GM23338 (cell line): ENCODE results near the gene FRMD4A. TPM values are rescaled to one million over a fixed set of nuclear protein-coding genes. Genes with fewer than 3 reads are reported as not detected.

Source experiments
- ATAC-seq: fragments of 200-7000 bp; cut with Tn5 transposase; 3 replicates; pipeline ENCODE4 v1.9.1; 2020
- DNase-seq: peaks from one replicate; pipeline ENCODE4 v3.0.0-alpha.2; 2015; ENCODE audit warnings: low spot score
- H2AFZ ChIP-seq: fragments of 200-600 bp; sonication (generic); 2 replicates; pipeline ENCODE4 v1.8.0; 2016; ENCODE audit warnings: antibody characterized with exemption, mild to moderate bottlenecking, moderate library complexity
- H3F3A ChIP-seq: fragments of 200-600 bp; sonication (generic); replicated peaks from 2 replicates; pipeline ENCODE4 v1.8.0; 2017; ENCODE audit warnings: antibody characterized with exemption, mixed run types, low read depth
- H3K27ac ChIP-seq: fragments of 200-600 bp; sonication (generic); 2 replicates; pipeline ENCODE4 v1.6.1; 2016; ENCODE audit warnings: low read depth
- H3K27me3 ChIP-seq: fragments of 200-600 bp; sonication (generic); 2 replicates; pipeline ENCODE4 v1.8.0; 2016; ENCODE audit warnings: mild to moderate bottlenecking, mixed run types, moderate library complexity; ENCODE audit not compliant: insufficient read depth
- H3K36me3 ChIP-seq: fragments of 200-600 bp; sonication (generic); 2 replicates; pipeline ENCODE4 v1.8.0; 2016; ENCODE audit warnings: mild to moderate bottlenecking; ENCODE audit not compliant: insufficient read depth
- H3K4me1 ChIP-seq: fragments of 200-600 bp; sonication (generic); 2 replicates; pipeline ENCODE4 v1.8.0; 2016; ENCODE audit warnings: mild to moderate bottlenecking, moderate library complexity; ENCODE audit not compliant: insufficient read depth
- H3K4me2 ChIP-seq: fragments of 200-600 bp; sonication (generic); 2 replicates; pipeline ENCODE4 v1.7.1; 2017; ENCODE audit warnings: mixed run types
- H3K4me3 ChIP-seq: fragments of 200-600 bp; sonication (generic); 2 replicates; pipeline ENCODE4 v1.6.1; 2016; ENCODE audit warnings: mixed run types
- H3K79me2 ChIP-seq: fragments of 200-600 bp; sonication (generic); replicated peaks from 2 replicates; pipeline ENCODE4 v1.8.0; 2017; ENCODE audit warnings: mild to moderate bottlenecking; ENCODE audit not compliant: insufficient read depth
- H3K9me2 ChIP-seq: fragments of 200-600 bp; sonication (generic); 2 replicates; pipeline ENCODE4 v1.8.0; 2017; ENCODE audit not compliant: insufficient read depth
- H4K20me1 ChIP-seq: fragments of 200-600 bp; sonication (generic); replicated peaks from 2 replicates; pipeline ENCODE4 v1.8.0; 2017; ENCODE audit warnings: mild to moderate bottlenecking; ENCODE audit not compliant: insufficient read depth
- H3K27ac Mint-ChIP-seq: 2 replicates; pipeline ENCODE4 v1.8.0; 2020; ENCODE audit warnings: inconsistent platforms, mild to moderate bottlenecking, moderate library complexity, mixed read lengths
- H3K27me3 Mint-ChIP-seq: 3 replicates; pipeline ENCODE4 v1.8.0; 2022; ENCODE audit warnings: low read depth, mild to moderate bottlenecking, moderate library complexity, mixed read lengths, inconsistent platforms; ENCODE audit not compliant: insufficient read depth, poor library complexity
- H3K36me3 Mint-ChIP-seq: 3 replicates; pipeline ENCODE4 v1.8.0; 2021; ENCODE audit warnings: low read depth, mild to moderate bottlenecking, inconsistent platforms, moderate library complexity, mixed read lengths
- H3K4me1 Mint-ChIP-seq: 3 replicates; pipeline ENCODE4 v1.8.0; 2020; ENCODE audit warnings: mild to moderate bottlenecking, inconsistent platforms, mixed read lengths
- H3K4me3 Mint-ChIP-seq: 3 replicates; pipeline ENCODE4 v1.8.0; 2021; ENCODE audit warnings: moderate library complexity, mild to moderate bottlenecking, inconsistent platforms, mixed read lengths
- H3K9me3 Mint-ChIP-seq: 3 replicates; pipeline ENCODE4 v1.8.0; 2020; ENCODE audit warnings: moderate library complexity, mild to moderate bottlenecking, inconsistent platforms, mixed read lengths
- CREB1 ChIP-seq: fragments of 250-450 bp; sonication (Bioruptor Pico); IDR thresholded peaks from 2 replicates; pipeline ENCODE4 v1.5.0; 2020; ENCODE audit warnings: low read depth, mild to moderate bottlenecking, moderate library complexity
- CTCF ChIP-seq, 2 experiments: fragments of 200-600 bp in 1 of 2; sonication (generic) in 1 of 2; conservative IDR thresholded peaks; 2 replicates each; pipeline versions ENCODE4 v1.5.1 to v1.6.1; 2016 to 2017; ENCODE audit warnings: antibody characterized with exemption in 2 of 2, low read depth in 2 of 2, mild to moderate bottlenecking in 2 of 2, moderate library complexity in 1 of 2
- EZH2 ChIP-seq: fragments of 200-600 bp; sonication (generic); IDR thresholded peaks from one replicate; pipeline ENCODE4 v1.8.0; 2017; ENCODE audit warnings: antibody characterized with exemption, mild to moderate bottlenecking, low read depth; ENCODE audit not compliant: unreplicated experiment
- JUNB ChIP-seq: IDR thresholded peaks from one replicate; pipeline ENCODE4 v1.6.1; 2016; ENCODE audit warnings: antibody characterized with exemption; ENCODE audit not compliant: unreplicated experiment
- NANOG ChIP-seq: IDR thresholded peaks from 2 replicates; pipeline ENCODE4 v1.6.1; 2016; ENCODE audit warnings: antibody characterized with exemption, borderline replicate concordance
- STAT1 ChIP-seq: IDR thresholded peaks from one replicate; pipeline ENCODE4 v1.6.1; 2016; ENCODE audit warnings: antibody characterized with exemption; ENCODE audit not compliant: unreplicated experiment
- ZNF114 ChIP-seq: fragments of 250-450 bp; sonication (Bioruptor Pico); IDR thresholded peaks from 2 replicates; pipeline ENCODE4 v1.5.0; 2020; ENCODE audit warnings: mild to moderate bottlenecking, moderate library complexity
- ZNF331 ChIP-seq: fragments of 250-450 bp; sonication (Bioruptor Pico); IDR thresholded peaks from 2 replicates; pipeline ENCODE4 v1.5.0; 2020; ENCODE audit warnings: low read depth, mild to moderate bottlenecking, moderate library complexity
- polyA plus RNA-seq: library from polyadenylated mRNA; unstranded; fragments of >200 nt; fragmentation: Nextera tagmentation; extraction: Ambion mirVana; gene quantifications from 2 replicates; pipeline ENCODE4 v1.2.1, GENCODE V29; 2016
- total RNA-seq: library from RNA; depleted of rRNA; stranded (reverse); fragments of >200 nt; shearing (Covaris generic); gene quantifications from 2 replicates; pipeline ENCODE4 v1.2.3, GENCODE V29; 2014
- TF ChIP-seq, protein P1 (sequence below): fragments of 250-450 bp; sonication (Bioruptor Pico); IDR thresholded peaks from 2 replicates; pipeline ENCODE4 v1.5.0; 2020; ENCODE audit warnings: mild to moderate bottlenecking, moderate library complexity
- TF ChIP-seq, protein P2 (sequence below): IDR thresholded peaks from 2 replicates; pipeline ENCODE4 v1.6.1; 2016; ENCODE audit warnings: antibody characterized with exemption
- TF ChIP-seq, protein P3 (sequence below): IDR thresholded peaks from one replicate; pipeline ENCODE4 v1.6.1; 2018; ENCODE audit warnings: antibody characterized with exemption; ENCODE audit not compliant: unreplicated experiment

FRMD4A gene
- total and polyA plus RNA-seq, 2 experiments from 2014 or later: 14.0 to 20.1 TPM

- TF ChIP-seq, protein P1, sequence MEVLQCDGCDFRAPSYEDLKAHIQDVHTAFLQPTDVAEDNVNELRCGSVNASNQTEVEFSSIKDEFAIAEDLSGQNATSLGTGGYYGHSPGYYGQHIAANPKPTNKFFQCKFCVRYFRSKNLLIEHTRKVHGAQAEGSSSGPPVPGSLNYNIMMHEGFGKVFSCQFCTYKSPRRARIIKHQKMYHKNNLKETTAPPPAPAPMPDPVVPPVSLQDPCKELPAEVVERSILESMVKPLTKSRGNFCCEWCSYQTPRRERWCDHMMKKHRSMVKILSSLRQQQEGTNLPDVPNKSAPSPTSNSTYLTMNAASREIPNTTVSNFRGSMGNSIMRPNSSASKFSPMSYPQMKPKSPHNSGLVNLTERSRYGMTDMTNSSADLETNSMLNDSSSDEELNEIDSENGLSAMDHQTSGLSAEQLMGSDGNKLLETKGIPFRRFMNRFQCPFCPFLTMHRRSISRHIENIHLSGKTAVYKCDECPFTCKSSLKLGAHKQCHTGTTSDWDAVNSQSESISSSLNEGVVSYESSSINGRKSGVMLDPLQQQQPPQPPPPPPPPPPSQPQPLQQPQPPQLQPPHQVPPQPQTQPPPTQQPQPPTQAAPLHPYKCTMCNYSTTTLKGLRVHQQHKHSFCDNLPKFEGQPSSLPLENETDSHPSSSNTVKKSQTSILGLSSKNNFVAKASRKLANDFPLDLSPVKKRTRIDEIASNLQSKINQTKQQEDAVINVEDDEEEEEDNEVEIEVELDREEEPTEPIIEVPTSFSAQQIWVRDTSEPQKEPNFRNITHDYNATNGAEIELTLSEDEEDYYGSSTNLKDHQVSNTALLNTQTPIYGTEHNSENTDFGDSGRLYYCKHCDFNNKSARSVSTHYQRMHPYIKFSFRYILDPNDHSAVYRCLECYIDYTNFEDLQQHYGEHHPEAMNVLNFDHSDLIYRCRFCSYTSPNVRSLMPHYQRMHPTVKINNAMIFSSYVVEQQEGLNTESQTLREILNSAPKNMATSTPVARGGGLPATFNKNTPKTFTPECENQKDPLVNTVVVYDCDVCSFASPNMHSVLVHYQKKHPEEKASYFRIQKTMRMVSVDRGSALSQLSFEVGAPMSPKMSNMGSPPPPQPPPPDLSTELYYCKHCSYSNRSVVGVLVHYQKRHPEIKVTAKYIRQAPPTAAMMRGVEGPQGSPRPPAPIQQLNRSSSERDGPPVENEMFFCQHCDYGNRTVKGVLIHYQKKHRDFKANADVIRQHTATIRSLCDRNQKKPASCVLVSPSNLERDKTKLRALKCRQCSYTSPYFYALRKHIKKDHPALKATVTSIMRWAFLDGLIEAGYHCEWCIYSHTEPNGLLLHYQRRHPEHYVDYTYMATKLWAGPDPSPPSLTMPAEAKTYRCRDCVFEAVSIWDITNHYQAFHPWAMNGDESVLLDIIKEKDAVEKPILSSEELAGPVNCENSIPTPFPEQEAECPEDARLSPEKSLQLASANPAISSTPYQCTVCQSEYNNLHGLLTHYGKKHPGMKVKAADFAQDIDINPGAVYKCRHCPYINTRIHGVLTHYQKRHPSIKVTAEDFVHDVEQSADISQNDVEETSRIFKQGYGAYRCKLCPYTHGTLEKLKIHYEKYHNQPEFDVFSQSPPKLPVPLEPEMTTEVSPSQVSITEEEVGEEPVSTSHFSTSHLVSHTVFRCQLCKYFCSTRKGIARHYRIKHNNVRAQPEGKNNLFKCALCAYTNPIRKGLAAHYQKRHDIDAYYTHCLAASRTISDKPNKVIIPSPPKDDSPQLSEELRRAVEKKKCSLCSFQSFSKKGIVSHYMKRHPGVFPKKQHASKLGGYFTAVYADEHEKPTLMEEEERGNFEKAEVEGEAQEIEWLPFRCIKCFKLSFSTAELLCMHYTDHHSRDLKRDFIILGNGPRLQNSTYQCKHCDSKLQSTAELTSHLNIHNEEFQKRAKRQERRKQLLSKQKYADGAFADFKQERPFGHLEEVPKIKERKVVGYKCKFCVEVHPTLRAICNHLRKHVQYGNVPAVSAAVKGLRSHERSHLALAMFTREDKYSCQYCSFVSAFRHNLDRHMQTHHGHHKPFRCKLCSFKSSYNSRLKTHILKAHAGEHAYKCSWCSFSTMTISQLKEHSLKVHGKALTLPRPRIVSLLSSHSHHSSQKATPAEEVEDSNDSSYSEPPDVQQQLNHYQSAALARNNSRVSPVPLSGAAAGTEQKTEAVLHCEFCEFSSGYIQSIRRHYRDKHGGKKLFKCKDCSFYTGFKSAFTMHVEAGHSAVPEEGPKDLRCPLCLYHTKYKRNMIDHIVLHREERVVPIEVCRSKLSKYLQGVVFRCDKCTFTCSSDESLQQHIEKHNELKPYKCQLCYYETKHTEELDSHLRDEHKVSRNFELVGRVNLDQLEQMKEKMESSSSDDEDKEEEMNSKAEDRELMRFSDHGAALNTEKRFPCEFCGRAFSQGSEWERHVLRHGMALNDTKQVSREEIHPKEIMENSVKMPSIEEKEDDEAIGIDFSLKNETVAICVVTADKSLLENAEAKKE (CRISPR knock-in tag): no peak
- no peak for TF ChIP-seq STAT1
- no peak for TF ChIP-seq CTCF (conservative IDR thresholded peaks at IDR 0.05; ENCODE audit: low read depth in 2 of 2)
- TF ChIP-seq, protein P2, sequence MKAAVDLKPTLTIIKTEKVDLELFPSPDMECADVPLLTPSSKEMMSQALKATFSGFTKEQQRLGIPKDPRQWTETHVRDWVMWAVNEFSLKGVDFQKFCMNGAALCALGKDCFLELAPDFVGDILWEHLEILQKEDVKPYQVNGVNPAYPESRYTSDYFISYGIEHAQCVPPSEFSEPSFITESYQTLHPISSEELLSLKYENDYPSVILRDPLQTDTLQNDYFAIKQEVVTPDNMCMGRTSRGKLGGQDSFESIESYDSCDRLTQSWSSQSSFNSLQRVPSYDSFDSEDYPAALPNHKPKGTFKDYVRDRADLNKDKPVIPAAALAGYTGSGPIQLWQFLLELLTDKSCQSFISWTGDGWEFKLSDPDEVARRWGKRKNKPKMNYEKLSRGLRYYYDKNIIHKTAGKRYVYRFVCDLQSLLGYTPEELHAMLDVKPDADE: no peak
- TF ChIP-seq CREB1: no peak
- TF ChIP-seq NANOG: no peak
- TF ChIP-seq JUNB: no peak
Measured at GRCh38 chr10:13758756-13759155, 572.0 kb downstream of the FRMD4A start (continued).

DNA sequence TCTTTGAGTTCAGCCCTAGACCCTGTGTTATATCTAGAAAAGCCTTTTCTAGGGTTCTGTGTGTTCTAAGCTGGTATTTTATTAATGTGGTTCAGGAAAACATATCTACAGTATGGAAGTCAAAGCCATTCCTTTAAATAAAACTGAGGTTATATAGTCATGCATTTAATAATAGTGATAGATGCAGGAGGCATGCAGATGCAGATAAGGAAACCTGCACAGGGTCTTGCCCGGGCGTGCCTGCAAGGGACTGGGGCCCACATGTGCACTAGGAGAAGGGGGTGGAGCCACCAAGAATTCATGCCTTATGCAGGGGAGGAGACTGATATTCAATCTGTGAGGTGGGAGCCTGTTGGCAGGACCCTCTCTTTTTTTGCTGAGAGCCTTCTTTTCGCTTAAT is 572.4 kb downstream of the FRMD4A start:
- H3K9me2 ChIP-seq: no peaks in the 10 kb centered on the region
- ATAC-seq: peak; percentile 74
- no peaks in the 10 kb centered on the region for H3K27me3 ChIP-seq
- H3K27me3 Mint-ChIP-seq: peaks cover 6% of the 10 kb centered on the region
- H3K4me3 ChIP-seq: no peak overlapping the region
- H3K4me3 Mint-ChIP-seq: no peak overlapping the region
- H3K4me1 Mint-ChIP-seq: peaks cover 49% of the 10 kb centered on the region
- H3K27ac ChIP-seq: peak overlapping the region; percentile 90
- no peak for TF ChIP-seq ZNF114 (CRISPR knock-in tag)
- TF ChIP-seq, protein P2: no peak
- TF ChIP-seq ZNF331 (CRISPR knock-in tag): no peak
- no peak for TF ChIP-seq CREB1
- TF ChIP-seq, protein P3, sequence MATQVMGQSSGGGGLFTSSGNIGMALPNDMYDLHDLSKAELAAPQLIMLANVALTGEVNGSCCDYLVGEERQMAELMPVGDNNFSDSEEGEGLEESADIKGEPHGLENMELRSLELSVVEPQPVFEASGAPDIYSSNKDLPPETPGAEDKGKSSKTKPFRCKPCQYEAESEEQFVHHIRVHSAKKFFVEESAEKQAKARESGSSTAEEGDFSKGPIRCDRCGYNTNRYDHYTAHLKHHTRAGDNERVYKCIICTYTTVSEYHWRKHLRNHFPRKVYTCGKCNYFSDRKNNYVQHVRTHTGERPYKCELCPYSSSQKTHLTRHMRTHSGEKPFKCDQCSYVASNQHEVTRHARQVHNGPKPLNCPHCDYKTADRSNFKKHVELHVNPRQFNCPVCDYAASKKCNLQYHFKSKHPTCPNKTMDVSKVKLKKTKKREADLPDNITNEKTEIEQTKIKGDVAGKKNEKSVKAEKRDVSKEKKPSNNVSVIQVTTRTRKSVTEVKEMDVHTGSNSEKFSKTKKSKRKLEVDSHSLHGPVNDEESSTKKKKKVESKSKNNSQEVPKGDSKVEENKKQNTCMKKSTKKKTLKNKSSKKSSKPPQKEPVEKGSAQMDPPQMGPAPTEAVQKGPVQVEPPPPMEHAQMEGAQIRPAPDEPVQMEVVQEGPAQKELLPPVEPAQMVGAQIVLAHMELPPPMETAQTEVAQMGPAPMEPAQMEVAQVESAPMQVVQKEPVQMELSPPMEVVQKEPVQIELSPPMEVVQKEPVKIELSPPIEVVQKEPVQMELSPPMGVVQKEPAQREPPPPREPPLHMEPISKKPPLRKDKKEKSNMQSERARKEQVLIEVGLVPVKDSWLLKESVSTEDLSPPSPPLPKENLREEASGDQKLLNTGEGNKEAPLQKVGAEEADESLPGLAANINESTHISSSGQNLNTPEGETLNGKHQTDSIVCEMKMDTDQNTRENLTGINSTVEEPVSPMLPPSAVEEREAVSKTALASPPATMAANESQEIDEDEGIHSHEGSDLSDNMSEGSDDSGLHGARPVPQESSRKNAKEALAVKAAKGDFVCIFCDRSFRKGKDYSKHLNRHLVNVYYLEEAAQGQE: no peak
- TF ChIP-seq STAT1: no peak
- no peak for TF ChIP-seq EZH2
- no peaks in the 10 kb centered on the region for H3F3A ChIP-seq
- no peaks in the 10 kb centered on the region for H3K79me2 ChIP-seq
- H2AFZ ChIP-seq: no peak overlapping the region
- H3K36me3 Mint-ChIP-seq: no peaks in the 10 kb centered on the region
- H3K27ac Mint-ChIP-seq: peak overlapping the region; percentile 95
- no peaks in the 10 kb centered on the region for H3K9me3 Mint-ChIP-seq
- no peaks in the 10 kb centered on the region for H3K36me3 ChIP-seq
- H3K4me2 ChIP-seq: peak overlapping the region; percentile 17; the same call in 1 of the 2 replicates
- H4K20me1 ChIP-seq: no peaks in the 10 kb centered on the region
- DNase-seq: peak; percentile 44
- peaks cover 33% of the 10 kb centered on the region for H3K4me1 ChIP-seq
